Amniotic stem cell (primary cell): Measurements from ENCODE around the gene SHISA5.
"Not testable (repeated sequence)": the region's sequence is repeated elsewhere in the genome, so short reads cannot be mapped to it uniquely, and the experiment has no call there.

Experiments
- DNase-seq: peaks from one replicate; lab custom pipeline; 2025; lab: John Stamatoyannopoulos, UW

Gene SHISA5

GRCh38 chr3:48504051-48504946 lies at the start of gene SHISA5:
TSS of gene SHISA5 (minus strand) at chr3:48504174. CDS start at chr3:48504094, 80 bp downstream.
- no peak for DNase-seq

DNA sequence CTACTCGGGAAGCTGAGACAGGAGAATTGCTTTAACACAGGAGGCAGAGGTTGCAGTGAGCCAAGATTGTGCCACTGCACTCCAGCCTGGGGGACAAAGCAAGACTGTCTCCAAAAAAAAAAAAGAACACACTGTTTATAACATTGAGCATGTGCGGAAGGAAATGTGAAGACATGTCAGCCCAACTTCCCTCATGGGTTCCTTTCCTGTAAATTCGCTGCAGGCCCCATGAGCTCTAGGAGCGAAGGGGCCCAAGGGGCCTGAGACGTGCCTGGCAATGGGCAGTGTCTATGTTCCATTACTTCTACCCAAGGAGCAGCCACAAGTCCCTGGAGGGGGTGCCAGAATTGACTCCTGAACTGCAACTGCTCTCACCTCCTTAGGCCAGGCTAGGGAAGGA lies 49.4 kb upstream of the SHISA5 start:
- no peak for DNase-seq

DNA sequence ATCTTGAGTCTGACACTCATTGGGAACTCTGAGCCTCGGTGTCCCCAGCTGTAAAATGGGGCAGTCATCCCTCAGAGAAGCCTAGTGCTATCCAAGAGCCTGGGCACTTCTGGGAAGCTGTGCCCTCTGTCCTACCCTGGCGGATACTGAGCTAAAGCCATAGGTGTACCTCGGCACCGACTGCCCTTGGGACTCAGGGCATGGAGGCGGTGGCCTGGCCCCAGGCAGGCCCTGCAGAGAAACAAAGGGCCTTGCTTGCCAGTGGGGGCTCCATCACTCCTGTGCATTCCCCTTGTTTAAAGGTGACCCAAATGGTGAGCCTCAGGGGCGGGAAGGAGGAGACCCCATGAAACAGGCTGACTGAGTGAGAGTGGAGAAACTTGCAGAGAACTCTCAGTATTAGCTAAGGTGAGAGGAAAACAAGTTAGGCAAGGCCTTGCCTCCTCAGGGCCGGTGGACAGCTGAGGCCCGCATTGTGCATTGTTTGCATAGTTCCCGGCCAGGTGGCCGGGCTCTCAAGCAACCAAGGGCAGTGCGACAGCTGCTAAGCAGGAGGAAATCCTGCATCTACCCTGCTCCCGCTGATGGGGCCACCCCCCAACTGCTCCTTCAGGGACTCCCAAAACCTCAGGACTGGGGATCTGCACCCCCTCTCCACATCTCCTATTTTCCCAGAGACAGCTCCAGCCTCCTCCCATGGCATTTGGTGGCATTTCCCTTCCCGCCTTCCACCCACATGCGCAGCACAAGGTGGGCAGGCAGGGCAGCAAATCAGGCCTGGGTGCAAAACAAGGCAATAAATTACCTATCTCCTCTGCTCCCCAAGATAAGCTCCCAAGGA lies 48.4 kb upstream of the SHISA5 start:
- DNase-seq = no peak

- not testable (repeated sequence) for DNase-seq
These were observed 47.7 kb upstream of the SHISA5 start for GRCh38 chr3:48551651-48552050.

- peak; percentile 58 for DNase-seq
These were observed 45.0 kb upstream of the SHISA5 start for GRCh38 chr3:48548729-48549705.

GRCh38 chr3:48548126-48548525 lies 44.2 kb upstream of the SHISA5 start:
- DNase-seq = no peak

DNA sequence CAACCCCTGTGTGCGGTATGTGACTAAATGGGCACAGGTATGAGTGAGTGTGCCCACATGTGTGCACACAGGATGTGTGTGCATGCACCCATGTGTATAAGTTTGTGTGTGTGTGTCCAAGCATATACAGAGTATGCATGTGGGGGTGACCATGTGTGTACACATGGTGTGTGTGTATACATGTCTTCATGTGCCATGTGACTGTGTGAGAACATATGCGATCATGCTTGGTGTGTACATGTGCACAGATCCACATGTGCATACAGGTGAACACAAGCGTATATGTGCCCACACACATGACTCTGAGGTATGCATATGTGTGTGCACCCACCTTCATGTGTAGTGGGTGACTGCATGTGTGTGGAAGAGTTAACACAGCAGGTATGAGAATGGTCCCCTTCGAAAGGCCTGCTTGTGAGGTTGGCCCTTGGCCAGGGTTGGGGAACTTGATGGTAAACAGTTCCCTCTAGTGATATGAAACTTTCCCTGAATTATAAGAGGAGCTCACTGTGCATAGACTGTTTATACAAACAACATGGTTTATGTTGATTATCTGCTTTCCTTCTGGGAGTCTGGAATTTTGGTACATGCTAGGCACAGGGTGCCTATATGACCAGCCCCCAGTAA lies 42.3 kb upstream of the SHISA5 start:
- no peak for DNase-seq

GRCh38 chr3:48544141-48544540 lies 40.2 kb upstream of the SHISA5 start:
- no peak for DNase-seq

- DNase-seq = no peak
These were observed 39.4 kb upstream of the SHISA5 start for GRCh38 chr3:48543271-48543866.

DNA sequence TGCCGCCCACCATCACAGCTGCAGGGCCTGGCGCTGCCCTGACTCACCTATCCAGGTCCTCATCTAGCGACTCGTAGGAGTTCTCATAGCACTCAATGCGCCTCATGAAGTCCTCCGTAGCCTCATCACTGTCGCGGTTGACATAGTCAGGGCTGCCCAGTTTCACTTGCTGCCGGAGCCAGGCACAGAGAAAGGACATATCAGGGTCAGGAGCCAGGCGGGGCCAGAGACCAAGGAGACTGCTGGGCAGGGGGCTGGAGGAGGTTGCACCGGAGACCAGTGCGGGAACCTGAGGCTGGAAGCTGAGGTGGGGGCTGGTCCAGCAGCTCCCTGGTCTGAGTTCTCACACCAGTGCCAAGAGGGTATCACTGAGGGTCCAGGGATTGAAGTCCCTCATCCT lies 34.5 kb upstream of the SHISA5 start:
- no peak for DNase-seq

DNA sequence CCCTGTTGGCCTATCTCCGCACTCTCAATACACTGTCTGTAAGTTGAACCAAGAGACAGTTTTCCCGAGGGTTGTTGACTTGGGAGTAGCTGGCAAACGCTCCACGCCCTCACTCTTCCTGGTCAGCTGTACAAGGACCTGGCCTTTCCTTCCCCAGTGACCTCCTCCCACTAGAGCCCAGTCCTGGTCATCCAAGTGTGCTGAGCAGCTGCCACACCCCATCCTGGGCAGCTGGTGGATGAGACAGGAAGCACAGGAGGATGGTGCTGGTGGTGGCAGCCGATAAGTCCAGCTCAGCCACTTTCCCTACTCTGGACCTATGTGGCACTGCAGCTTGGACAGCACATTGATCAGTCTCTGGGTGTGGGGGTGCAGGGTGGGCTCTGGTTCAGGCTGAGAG lies 32.8 kb upstream of the SHISA5 start:
- DNase-seq = no peak

DNA sequence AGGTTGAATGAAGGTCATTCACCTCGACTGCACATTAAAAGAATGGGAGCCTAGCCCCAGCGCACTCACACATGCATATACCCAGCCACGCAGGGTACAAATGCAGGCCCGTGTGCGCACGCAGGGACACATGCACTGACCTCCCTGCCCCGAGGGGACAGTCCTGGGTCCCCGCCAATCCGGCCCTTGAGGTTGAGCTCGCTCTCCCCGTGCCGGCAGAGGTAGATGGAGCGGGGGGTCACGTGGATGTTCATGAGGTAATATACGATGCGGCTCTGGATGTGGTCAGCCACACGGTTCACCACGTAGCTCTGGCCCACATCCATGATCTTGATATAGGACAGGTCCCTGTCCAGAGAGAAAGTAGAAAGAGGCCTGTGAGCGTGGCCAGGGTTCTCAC lies 32.1 kb upstream of the SHISA5 start:
- no peak for DNase-seq

DNA sequence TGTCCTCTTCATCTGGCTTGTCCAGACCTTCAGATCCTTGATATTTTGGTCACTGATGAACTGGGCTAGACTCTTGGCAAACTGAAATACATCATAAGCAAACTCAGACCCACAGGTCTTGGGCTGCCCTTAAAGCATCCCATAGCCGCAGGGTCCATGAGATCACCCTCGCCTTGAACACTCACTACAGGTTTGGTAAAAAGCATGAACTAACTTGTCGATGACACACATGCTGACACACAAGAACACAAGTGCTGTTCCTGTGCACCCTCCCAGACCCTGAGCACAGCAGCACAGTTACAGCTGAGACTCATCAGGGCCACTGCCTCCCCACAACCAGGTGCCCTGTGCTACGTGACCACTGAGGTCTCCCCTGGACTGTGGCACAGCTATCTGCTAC lies 31.6 kb upstream of the SHISA5 start:
- DNase-seq = no peak

DNA sequence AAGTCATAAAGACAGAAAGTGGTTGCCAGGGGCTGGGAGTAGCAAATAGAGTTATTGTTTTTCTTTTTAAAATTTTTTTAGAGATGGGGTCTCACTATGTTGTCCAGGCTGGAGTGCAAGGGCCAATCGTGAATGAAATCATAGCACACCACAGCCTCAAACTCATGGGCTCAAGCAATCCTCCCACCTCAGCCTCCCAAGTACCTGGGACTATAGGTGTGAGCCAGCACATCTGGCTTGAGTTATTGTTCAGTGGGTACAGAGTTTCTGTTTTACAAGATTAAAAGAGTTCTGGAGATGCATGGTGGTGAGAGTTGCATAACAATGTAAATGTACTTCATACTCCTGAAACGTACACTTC lies 29.0 kb upstream of the SHISA5 start:
- DNase-seq = no peak

GRCh38 chr3:48532271-48532976 lies 28.4 kb upstream of the SHISA5 start:
- DNase-seq = no peak

- DNase-seq = not testable (repeated sequence)
These were observed 26.7 kb upstream of the SHISA5 start for GRCh38 chr3:48530701-48531100.

DNA sequence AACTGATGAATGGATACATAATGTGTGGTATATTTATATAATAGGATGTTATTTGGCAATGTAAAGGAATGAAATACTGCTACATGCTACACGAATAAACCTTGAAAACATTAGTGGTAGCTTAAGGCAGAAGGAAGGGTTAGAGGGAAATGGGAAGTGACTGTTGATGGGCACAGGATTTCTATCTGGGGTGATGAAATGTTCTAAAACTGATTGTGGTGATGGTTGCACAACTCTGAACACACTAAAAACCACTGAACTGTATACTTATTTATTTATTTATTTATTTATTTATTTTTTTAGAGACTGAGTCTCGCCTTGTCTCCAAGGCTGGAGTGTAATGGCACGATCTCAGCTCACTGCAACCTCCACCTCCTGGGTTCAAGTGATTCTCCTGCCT lies 24.8 kb upstream of the SHISA5 start:
- no peak for DNase-seq

GRCh38 chr3:48528048-48528447 lies 24.1 kb upstream of the SHISA5 start:
- DNase-seq = no peak

DNA sequence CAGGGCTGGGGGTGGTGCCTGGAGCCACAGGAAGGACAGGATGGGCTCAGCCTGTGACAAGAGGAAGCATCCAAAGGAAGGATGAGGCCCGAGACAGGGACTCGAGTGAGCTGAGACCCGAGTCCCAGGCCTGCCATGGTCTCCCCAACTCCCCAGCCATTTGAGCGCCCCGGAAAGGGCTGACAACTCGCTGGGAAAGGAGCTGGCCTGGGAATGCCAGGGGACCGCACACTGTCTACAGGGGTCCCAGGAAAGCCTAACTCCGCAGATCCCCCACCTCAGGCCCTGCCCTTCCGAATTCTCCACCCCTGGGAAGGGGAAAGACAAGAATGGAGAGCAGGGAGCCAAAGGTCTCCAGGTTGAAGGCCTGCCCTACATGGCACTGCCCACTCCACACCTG lies 21.0 kb upstream of the SHISA5 start:
- DNase-seq = no peak

GRCh38 chr3:48521635-48522034 lies 17.7 kb upstream of the SHISA5 start:
- no peak for DNase-seq
